ENCODE results near the gene SIRT2. TPM values are rescaled to one million over a fixed set of nuclear protein-coding genes. Genes with fewer than 3 reads are reported as not detected.

Gene SIRT2
- total RNA-seq, 1 donor from 2014 or later, result 28.9 TPM

GRCh38 chr19:38844093-38844686 lies 55.2 kb downstream of the SIRT2 start:
- Mint-ChIP-seq H3K27ac (ENCODE audit: unreplicated experiment) (peak overlapping the region; percentile 37), H3K36me3 (ENCODE audit: low read depth) (peaks cover 50% of the 10 kb centered on the region), H3K4me3 (peak overlapping the region; percentile 74)

GRCh38 chr19:38843175-38843758 lies 56.2 kb downstream of the SIRT2 start:
- DNase-seq (ENCODE audit: low read depth, low spot score), result no peak
- Mint-ChIP-seq H3K9me3 (no peaks in the 10 kb centered on the region), H3K4me1 (peaks cover 36% of the 10 kb centered on the region), H3K36me3 (ENCODE audit: low read depth) (peaks cover 48% of the 10 kb centered on the region), H3K27ac (ENCODE audit: unreplicated experiment) (no peak overlapping the region), H3K27me3 (ENCODE audit: low read depth) (peaks cover 4% of the 10 kb centered on the region), H3K4me3 (peak overlapping the region; percentile 74)
- TF ChIP-seq CTCF (conservative IDR thresholded peaks at IDR 0.05), result no peak

More at GRCh38 chr19:38844093-38844686, 55.2 kb downstream of the SIRT2 start:
- H3K27me3 Mint-ChIP-seq (ENCODE audit: low read depth), result peaks cover 8% of the 10 kb centered on the region
- H3K9me3 Mint-ChIP-seq, result no peaks in the 10 kb centered on the region
- H3K4me1 Mint-ChIP-seq, result peaks cover 45% of the 10 kb centered on the region
- DNase-seq (ENCODE audit: low read depth, low spot score), result no peak
- TF ChIP-seq CTCF (conservative IDR thresholded peaks at IDR 0.05), result no peak

GRCh38 chr19:38842439-38843174 lies 56.8 kb downstream of the SIRT2 start:
- H3K4me1 Mint-ChIP-seq, result peaks cover 29% of the 10 kb centered on the region
- no peak overlapping the region for H3K27ac Mint-ChIP-seq (ENCODE audit: unreplicated experiment)
- H3K4me3 Mint-ChIP-seq, result peak overlapping the region; percentile 74
- no peak for DNase-seq (ENCODE audit: low read depth, low spot score)
- no peaks in the 10 kb centered on the region for H3K9me3 Mint-ChIP-seq
- peaks cover 45% of the 10 kb centered on the region for H3K36me3 Mint-ChIP-seq (ENCODE audit: low read depth)
- peaks cover 4% of the 10 kb centered on the region for H3K27me3 Mint-ChIP-seq (ENCODE audit: low read depth)
- TF ChIP-seq CTCF (conservative IDR thresholded peaks at IDR 0.05), result no peak

- Mint-ChIP-seq H3K36me3 (ENCODE audit: low read depth) (peaks cover 49% of the 10 kb centered on the region), H3K4me3 (peak overlapping the region; percentile 73), H3K4me1 (peaks cover 23% of the 10 kb centered on the region), H3K9me3 (no peaks in the 10 kb centered on the region), H3K27me3 (ENCODE audit: low read depth) (peaks cover 4% of the 10 kb centered on the region), H3K27ac (ENCODE audit: unreplicated experiment) (no peak overlapping the region)
- no peak for TF ChIP-seq CTCF (conservative IDR thresholded peaks at IDR 0.05)
- DNase-seq (ENCODE audit: low read depth, low spot score), result no peak
These were observed 57.5 kb downstream of the SIRT2 start for GRCh38 chr19:38841787-38842438.

GRCh38 chr19:38841180-38841766 lies 58.1 kb downstream of the SIRT2 start:
- H3K4me1 Mint-ChIP-seq, result peaks cover 21% of the 10 kb centered on the region
- H3K4me3 Mint-ChIP-seq, result no peak overlapping the region
- peaks cover 4% of the 10 kb centered on the region for H3K27me3 Mint-ChIP-seq (ENCODE audit: low read depth)
- no peaks in the 10 kb centered on the region for H3K9me3 Mint-ChIP-seq
- no peak for DNase-seq (ENCODE audit: low read depth, low spot score)
- no peak for TF ChIP-seq CTCF (conservative IDR thresholded peaks at IDR 0.05)
- no peak overlapping the region for H3K27ac Mint-ChIP-seq (ENCODE audit: unreplicated experiment)
- peaks cover 50% of the 10 kb centered on the region for H3K36me3 Mint-ChIP-seq (ENCODE audit: low read depth)
